ENCODE data around the gene PDK1.
A peak's percentile ranks its signal among the peaks of the same experiment; 100 is the strongest.

The PDK1 gene

GRCh38 chr2:172596776-172597175, 40.9 kb downstream of the PDK1 start:
- no peak for TF ChIP-seq CTCF (IDR thresholded peaks at IDR 0.05)
- no peak for DNase-seq
- H3K27me3 Mint-ChIP-seq (ENCODE audit: low read depth, poor library complexity), result peaks cover 3% of the 10 kb centered on the region
- no peak overlapping the region for H3K4me3 Mint-ChIP-seq
- H3K27ac Mint-ChIP-seq, result no peak overlapping the region
- peaks cover 24% of the 10 kb centered on the region for H3K4me1 Mint-ChIP-seq
- no peaks in the 10 kb centered on the region for H3K9me3 Mint-ChIP-seq
- peaks cover 59% of the 10 kb centered on the region for H3K36me3 Mint-ChIP-seq (ENCODE audit: low read depth)

- Mint-ChIP-seq H3K9me3 (no peaks in the 10 kb centered on the region), H3K27ac (no peak overlapping the region), H3K4me3 (no peak overlapping the region), H3K27me3 (ENCODE audit: low read depth, poor library complexity) (peaks cover under 1% of the 10 kb centered on the region), H3K4me1 (peaks cover 24% of the 10 kb centered on the region), H3K36me3 (ENCODE audit: low read depth) (peaks cover 65% of the 10 kb centered on the region)
- TF ChIP-seq CTCF (IDR thresholded peaks at IDR 0.05), result no peak
- DNase-seq, result no peak
Observed at GRCh38 chr2:172597176-172597842, 41.4 kb downstream of the PDK1 start.

GRCh38 chr2:172599947-172600346, 44.1 kb downstream of the PDK1 start:
- Mint-ChIP-seq H3K27me3 (ENCODE audit: low read depth, poor library complexity) (no peaks in the 10 kb centered on the region), H3K4me1 (peaks cover 24% of the 10 kb centered on the region), H3K4me3 (no peak overlapping the region), H3K9me3 (no peaks in the 10 kb centered on the region), H3K36me3 (ENCODE audit: low read depth) (peaks cover 70% of the 10 kb centered on the region), H3K27ac (no peak overlapping the region)
- no peak for TF ChIP-seq CTCF (IDR thresholded peaks at IDR 0.05)
- DNase-seq, result no peak

GRCh38 chr2:172600557-172601008, 44.7 kb downstream of the PDK1 start:
- Mint-ChIP-seq H3K4me3 (no peak overlapping the region), H3K27me3 (ENCODE audit: low read depth, poor library complexity) (no peaks in the 10 kb centered on the region), H3K9me3 (no peaks in the 10 kb centered on the region), H3K27ac (peak overlapping the region; percentile 83), H3K36me3 (ENCODE audit: low read depth) (peaks cover 72% of the 10 kb centered on the region), H3K4me1 (peaks cover 24% of the 10 kb centered on the region)
- DNase-seq, result no peak
- TF ChIP-seq CTCF (IDR thresholded peaks at IDR 0.05), result no peak

- Mint-ChIP-seq H3K27me3 (ENCODE audit: low read depth, poor library complexity) (peaks cover 5% of the 10 kb centered on the region), H3K4me1 (peaks cover 2% of the 10 kb centered on the region), H3K4me3 (no peak overlapping the region), H3K36me3 (ENCODE audit: low read depth) (peaks cover 74% of the 10 kb centered on the region), H3K27ac (no peak overlapping the region), H3K9me3 (no peaks in the 10 kb centered on the region)
- TF ChIP-seq CTCF (IDR thresholded peaks at IDR 0.05), result no peak
- no peak for DNase-seq
Observed at GRCh38 chr2:172606285-172606684, 50.4 kb downstream of the PDK1 start.

- Mint-ChIP-seq H3K36me3 (ENCODE audit: low read depth) (peaks cover 73% of the 10 kb centered on the region), H3K27me3 (ENCODE audit: low read depth, poor library complexity) (peaks cover 5% of the 10 kb centered on the region), H3K4me1 (no peaks in the 10 kb centered on the region), H3K9me3 (no peaks in the 10 kb centered on the region), H3K4me3 (no peak overlapping the region), H3K27ac (no peak overlapping the region)
- TF ChIP-seq CTCF (IDR thresholded peaks at IDR 0.05), result no peak
- DNase-seq, result no peak
Observed at GRCh38 chr2:172607379-172607928, 51.6 kb downstream of the PDK1 start.
